T-helper 2 cell (primary cell): ENCODE data around the gene MAZ.
A peak's percentile ranks its signal among the peaks of the same experiment; 100 is the strongest.
"Not testable (repeated sequence)": the region's sequence is repeated elsewhere in the genome, so short reads cannot be mapped to it uniquely, and the experiment has no call there.

Source experiments
- DNase-seq, 5 experiments: peaks; one replicate each; pipeline versions ENCODE4 v3.0.0 to v3.0.0-alpha.2; 2012 to 2022
- total RNA-seq, 2 donors: gene quantifications; one replicate each; lab custom pipeline; 2026; lab: John Stamatoyannopoulos, UW

The MAZ gene
- 109 to 116 reads per million in 2 donors for total RNA-seq

DNA sequence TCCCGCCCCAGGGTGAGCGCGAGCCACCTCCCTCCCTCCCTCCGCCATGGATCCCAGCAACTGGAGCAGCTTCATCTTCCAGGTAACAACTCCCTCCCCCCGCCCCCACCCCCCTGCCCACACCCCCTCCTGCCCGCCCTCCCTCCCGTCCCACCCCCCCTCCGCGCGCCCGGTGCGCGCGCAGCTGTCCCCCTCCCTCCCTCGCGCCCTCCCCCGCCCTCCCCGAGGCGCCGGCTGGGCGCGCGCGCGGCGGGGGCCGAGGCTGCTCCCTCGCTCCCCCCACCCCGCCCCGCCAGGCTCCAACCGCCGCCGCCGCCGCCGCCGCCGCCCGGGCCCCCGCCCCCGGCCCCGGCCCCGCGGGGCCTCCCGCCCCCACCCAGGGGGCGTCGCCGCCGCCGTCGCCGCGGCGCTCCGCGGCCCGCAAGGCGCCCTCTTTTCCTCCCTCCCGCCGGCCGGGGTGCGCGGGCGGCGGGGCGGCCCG is at the start of gene MAZ:
MAZ (plus strand) TSS at position 431 of the 481 bp plus-strand sequence. CDS start 173 bp downstream, outside the sequence.
- peak in 3 of 5 experiments; percentile 55 to 74 (median 69) for DNase-seq

DNA sequence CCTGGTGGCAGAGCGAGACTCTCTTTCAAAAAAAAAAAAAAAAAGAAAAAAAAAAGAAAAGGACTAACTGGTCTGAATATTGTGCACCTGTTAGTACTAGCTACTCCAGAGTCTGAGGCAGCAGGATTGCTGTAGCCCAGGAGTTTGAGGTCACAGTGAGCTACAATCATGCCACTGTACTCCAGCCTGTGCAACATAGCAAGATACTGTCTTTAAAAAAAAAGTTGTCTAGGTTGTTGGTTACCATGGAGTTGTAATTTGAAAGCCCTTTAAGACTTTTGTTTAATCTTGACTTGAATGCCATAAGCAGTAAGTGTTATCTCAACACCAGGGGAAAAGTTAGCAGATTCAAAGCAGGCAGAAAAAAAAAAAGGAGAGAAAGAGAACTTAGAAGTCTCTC is 49.7 kb upstream of the MAZ start:
- no peak for DNase-seq

DNA sequence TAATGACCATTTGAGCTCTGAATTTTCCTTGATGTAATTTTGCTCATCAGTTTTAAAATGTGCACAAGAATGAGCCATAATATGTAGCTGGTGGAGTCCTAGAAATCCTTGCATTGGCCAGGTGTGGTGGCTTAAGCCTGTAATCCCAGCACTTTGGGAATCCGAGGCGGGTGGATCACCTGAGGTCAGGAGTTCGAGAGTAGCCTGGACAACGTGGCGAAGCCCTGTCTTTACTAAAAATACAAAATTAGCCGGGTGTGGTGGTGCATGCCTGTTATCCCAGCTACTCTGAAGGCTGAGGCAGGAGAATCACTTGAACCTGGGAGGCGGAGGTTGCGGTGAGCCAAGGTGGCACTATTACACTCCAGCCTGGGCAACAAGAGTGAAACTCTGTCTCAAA is 49.2 kb upstream of the MAZ start:
- DNase-seq: not testable (repeated sequence)

DNA sequence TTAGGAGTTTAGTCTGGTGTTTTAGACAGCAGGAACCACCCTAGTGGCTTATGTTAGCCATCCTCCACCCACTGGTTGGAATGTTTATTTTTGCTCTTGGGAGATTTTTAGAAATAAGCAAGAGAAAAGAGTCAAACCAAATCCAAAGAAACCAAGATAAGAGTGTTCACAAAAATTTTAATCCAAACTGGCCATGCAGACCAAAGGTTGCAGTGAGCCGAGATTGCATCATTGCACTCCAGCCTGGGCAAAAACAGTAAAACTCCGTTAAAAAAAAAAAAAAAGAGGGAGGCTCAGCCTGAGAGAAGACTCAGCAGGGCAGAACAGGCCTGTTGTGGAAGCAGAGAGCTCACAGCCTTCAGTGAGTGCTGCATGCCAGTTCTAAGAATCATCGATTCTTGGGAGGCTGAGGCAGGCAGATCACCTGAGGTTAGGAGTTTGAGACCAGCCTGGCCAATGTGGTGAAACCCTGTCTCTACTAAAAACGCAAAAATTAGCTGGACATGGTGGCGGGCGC is 48.3 kb upstream of the MAZ start:
- DNase-seq: no peak

DNA sequence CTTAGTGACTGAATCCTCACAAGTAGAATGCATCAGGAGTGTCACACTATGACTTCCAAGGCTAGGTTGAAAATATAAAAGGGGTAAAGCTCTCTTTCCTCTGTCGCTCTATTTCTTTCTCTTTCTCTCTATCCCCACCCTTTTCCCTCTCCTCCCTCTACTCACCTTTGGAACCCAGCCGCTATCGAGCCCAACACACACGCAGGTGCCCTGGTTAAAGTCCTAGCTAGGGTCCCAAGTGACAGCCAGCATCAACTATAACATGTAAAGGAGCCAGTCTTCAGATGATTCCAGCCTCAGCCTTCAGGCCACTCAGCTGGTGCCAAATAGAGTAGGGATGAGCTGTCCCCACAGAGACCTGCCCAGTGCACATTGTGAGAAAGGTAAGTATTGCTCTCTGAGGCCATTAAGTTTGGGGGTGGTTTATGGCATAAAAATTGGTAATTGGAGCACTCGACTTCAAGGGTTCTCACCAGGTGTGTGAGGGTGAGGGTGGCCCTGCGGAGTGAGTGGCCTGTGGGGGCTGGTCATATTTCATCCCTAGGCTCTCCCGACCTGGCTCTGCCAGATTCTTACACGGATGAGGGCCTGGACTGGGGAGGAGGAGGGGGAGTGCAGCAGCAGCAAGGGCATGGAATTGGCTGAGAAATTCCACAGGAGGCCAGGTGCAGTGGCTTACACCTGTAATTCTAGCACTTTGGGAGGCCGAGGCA is 45.6 kb upstream of the MAZ start:
- no peak for DNase-seq

DNA sequence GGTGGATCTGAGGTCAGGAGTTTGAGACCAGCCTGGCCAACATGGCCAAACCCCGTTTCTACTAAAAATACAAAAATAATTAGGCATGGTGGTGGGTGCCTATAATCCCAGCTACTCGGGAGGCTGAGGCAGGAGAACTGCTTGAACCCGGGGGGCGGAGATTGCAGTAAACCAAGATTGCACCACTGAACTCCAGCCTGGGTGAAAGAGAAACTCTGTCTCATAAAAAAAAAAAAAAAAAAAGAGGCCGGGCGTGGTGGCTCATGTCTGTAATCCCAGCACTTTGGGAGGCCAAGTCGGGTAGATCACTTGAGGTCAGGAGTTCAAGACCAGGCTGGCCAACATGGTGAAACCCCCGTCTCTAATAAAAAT is 45.1 kb upstream of the MAZ start:
- not testable (repeated sequence) for DNase-seq

DNA sequence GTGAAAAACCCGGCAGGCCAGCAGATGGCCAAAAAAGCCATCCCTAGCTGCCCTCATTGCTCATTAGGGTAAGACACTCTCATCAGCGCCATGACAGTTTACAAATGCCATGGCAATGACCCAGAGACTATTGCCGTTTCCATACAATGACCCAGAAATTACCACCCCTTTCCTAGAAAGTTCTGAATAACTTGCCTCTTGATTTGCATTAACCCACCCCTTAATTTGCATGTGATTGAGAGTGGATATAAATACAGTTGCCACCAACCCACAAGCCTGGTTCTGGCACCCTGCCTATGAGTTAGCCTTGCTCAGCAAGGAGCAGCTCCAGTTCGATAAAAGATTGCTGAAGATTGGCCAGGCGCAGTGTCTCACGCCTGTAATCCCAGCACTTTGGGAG is 44.4 kb upstream of the MAZ start:
- DNase-seq: no peak

DNA sequence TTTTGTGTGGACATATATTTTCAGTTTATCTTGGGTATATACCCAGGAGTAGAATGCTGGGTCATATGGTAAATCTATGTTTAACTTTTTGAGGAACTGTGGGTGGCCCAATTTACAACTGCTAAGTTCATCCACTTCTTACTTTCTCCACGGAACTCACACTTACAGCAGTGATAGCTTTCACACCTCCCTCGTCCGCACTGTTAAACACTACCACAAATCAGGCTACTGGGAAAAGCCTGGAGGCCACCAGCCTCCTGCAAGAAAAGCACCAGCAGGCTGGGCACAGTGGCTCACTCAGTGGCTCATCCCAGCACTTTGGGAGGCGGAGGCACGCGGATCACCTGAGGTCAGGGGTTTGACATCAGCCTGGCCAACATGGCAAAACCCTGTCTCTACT is 43.0 kb upstream of the MAZ start:
- no peak for DNase-seq

DNA sequence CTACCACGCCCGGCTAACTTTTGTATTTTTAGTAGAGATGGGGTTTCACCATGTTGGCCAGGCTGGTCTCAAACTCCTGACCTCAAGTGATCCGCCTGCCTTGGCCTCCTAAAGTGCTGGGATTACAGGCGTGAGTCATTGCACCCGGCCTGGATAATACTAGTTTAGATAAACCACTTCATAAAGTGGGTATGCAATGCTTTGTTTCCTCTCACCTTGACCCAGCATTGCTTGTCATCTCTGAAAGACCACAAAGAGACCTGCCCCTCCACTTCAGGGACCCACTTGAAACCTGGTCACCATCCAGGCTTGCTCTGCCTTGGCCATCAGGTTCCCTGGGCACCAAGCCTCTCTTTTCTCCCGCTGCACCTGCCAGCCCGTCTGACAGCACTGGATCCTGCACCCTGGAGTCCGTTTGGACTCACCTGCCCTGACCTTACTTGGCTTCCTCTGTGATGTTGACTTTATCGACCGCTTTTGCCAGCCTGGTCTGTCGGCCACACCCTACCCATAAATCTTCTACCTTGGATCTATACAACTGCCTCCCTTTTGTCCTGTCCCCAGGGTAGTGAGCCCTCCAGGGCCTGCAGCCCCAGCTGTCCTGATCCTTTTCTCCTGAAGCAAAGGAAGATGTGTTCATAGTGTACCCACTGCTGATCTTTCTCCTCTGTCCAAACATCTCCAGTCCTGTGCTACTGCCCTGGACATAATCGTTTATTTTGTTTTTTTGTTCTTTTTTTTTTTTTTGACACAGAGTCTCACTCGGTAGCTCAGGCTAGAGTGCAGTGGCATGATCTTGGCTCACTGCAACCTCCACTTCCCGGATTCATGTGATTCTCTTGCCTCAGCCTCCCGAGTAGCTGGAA is 40.9 kb upstream of the MAZ start:
- no peak for DNase-seq

DNA sequence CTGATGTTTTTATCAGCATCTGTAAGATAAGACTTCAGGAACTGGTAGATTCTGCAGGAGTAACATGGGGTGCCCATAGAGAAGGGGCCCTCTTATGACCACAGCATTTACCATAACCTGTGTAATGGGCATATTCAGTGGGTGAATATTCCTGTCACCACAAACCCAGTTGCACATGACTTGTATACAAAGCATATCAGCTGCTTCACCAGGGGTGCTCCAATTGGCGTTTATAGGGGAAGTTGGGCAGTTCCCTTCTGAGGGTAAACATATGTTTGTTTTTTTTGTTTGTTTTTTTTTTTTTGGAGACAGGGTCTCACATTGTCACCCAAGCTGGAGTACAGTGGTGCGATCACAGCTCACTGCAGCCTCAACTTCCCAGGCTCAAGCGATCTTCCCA is 39.8 kb upstream of the MAZ start:
- no peak for DNase-seq

DNA sequence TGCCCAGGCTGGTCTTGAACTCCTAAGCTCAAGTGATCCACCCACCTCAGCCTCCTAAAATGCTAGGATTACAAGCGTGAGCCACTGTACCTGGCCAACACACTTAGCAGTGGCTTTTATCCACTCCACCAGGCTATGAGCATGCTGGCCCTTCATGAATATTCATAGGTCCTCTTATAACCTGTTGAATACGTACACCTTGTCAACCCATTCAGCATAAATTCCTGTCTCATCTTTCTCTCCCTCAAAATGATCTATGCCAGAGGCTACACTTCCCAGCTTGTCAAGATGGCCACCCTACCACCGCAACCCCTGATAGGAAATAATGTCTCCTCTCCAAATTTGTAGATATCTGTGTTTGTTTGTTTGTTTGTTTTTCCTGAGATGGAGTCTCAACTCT is 39.3 kb upstream of the MAZ start:
- DNase-seq: no peak

DNA sequence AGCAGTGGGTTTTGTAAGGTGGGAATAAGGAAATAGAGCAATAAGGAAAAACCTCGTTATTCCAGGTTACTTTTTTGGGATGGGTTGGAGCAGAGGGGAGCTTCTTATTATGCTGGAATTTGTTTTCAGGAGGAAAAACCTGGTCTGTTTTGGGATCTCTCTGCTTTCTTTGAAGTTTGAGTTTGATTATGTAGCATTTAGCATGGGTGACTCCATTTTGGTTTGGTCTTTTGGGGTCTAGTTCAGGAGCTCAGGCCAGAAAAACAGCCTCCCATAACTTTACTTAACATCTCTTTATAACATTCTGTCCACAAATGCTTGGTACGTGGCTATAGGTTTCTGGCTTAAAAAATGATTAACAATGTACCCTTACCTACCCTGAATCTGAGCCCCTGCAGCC is 36.8 kb upstream of the MAZ start:
- no peak for DNase-seq

DNA sequence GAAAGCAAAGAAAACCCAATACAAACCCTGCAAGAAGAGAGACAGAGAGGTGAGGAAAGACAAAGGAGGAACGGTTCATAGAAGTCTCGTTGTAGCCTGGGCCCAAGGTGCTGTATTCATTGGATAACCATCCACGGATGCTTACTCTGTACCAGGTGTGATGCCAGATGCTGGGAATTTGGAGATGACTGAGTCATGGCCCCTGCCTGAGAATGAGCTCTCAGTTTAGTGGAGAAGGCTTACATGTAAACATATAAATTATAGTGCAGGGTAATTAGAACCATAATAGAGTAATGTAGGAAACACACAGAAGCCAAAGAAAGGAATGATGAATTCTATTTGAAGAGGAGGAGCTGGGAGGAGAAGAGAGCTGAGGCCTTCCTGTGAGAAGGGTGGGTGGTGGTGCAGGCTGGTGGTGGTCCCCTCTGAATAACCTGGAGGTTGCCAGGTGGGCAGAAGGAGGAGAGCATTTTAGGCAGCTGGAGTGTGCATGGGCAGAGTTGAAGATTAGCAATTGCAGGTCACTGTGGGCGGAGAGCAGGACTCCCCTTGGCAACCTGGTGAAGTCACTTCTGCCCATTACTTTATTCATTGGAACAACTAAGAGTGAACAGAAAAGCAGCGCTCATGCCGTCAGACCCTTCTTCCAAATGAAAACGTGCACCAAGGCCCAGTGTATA is 35.9 kb upstream of the MAZ start:
- DNase-seq: no peak

DNA sequence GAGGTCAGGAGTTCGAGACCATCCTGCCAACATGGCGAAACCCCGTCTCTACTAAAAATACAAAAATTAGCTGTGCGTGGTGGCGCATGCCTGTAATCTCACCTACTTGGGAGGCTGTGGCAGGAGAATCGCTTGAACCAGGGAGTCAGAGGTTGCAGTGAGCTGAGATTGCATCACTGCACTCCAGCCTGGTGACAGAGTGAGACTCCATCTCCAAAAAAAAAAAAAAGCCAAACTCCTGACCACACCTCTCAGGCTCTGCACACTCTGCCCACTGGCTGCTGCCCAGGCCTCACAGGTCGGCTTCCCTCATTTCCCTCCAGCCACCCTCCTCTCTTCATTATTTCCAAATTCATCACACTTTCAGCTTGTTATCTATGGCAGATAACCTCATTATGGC is 34.0 kb upstream of the MAZ start:
- not testable (repeated sequence) for DNase-seq

DNA sequence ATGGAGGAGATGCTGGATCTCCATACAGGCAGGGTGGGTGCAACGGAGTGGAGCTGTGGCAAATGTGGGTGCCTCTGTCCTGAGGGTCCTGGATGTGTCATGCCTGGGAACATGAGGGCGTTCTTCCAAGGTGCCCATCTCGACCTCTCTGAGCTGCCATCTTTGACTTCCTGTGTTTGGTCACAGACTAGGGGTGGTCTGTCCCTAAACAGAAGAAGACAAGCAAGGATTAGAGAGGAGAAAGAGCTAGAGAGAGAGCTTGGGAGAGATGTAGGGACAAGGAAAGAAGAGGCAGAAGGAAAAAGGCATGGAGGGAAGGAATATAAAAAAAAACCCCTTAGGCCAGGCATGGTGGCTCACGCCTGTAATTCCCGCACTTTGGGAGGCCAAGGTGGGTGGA is 31.6 kb upstream of the MAZ start:
- no peak for DNase-seq

DNA sequence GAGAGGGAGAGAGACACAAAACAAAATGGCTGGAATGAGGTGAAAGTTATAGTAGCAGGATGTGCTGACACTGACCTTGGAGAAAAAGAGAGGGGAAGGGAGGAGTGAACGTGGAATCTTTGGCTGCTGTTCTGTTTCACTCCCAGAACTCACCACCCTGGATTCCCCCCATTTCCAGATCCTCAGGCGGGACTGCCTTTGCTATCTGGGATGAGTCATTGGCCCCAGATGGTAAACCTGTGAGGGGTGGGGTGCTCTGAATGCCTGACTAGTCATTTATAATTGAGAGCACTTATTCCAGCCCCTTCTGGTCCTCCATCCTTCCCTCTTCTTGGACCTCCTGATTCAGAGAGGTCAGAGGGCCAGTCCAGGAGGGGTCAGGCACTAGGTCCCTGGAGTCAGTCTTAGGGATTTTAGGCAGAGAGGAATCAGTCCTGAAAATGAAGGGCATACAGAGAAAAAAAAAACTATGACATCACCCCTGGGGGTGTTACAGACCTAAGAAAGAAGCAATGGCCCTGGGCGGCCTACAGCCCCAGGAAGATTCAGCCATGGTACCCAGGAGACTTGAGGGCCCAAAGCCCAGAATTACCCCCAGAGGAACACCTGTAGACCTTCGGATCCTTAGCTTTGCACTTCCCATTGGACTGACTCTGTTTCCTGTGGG is 30.5 kb upstream of the MAZ start:
- no peak for DNase-seq

DNA sequence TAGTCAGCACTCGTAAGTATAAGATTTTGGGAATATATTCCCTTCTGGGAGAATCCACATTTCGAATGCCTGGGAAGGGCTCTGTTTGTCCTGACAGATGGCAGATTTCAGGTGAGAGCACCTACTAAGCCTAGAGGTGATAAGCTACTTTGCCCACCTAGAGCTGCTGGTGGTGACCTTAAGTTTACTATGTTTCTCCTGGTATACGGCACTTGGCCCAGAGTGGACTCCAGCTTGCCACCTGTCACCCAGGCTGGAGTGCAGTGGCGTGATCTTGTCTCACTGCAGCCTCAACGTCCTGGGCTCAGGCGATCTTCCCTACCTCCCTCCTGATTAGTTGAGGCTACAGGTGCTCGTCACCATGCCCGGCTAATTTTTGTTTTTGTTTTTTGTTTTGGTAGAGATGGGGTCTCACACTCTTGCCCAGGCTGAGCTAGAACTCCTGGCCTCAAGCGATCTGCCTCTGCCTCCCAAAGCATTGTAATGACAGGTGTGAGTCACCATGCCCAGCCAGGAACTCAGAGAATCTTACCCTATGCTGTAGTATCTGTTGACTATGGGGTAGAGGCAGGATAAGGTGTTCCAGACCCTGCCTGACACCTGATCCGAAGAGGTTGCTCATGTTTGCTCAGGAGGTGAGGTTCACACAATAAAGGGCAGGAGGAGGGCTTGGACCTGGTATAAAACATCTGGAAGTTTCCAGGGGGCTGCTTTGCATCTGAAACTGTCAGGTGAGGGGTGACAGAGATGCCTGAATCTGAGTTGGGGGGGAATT is 28.6 kb upstream of the MAZ start, which contains the start of gene ZG16:
ZG16 (plus strand) TSS at position 681 of the 775 bp plus-strand sequence. CDS start 1,011 bp downstream, outside the sequence.
- DNase-seq: no peak

DNA sequence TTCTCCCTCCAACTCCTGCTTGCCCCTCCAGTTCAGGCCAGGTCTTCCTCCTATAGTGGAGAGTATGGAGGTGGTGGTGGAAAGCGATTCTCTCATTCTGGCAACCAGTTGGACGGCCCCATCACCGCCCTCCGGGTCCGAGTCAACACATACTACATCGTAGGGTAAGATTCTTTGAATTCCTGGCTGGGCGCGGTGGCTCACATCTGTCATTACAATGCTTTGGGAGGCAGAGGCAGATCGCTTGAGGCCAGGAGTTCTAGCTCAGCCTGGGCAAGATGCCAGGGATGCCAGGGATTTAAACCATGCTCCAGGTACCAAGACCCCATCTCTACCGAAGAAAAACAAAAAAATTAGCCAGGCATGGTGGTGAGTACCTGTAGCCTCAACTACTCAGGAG is 26.9 kb upstream of the MAZ start:
- no peak for DNase-seq

DNA sequence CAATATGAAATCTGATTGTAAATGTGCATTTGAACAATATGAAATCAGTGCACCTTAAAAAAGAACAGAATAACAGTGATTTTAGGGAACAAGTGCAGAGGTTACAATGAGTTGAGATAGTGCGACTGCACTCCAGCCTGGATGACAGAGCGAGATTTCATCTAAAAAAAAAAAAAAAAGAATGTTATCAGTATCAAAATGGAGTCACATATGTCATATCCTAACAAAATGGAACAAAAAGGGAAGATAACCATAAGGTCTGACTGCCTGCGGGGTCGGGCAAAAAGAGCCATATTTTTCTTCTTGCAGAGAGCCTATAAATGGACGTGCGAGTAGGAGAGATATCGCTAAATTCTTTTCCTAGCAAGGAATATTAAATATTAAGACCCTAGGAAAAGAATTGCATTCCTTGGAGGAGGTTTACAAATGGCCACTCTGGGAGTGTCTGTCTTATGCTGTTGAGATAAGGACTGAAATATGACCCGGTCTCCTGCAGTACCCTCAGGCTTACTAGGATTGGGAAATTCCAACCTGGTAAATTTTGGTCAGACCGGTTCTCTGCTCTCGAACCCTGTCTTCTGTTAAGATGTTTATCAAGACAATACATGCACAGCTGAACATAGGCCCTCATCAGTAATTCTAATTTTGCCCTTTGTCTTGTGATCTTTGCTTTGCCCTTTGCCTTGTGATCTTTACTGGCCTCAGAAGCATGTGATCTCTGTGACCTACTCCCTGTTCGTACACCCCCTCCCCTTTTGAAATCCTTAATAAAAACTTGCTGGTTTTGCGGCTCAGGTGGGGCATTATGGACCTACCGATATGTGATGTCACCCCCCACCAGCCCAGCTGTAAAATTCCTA is 23.0 kb upstream of the MAZ start:
- DNase-seq: not testable (repeated sequence)

DNA sequence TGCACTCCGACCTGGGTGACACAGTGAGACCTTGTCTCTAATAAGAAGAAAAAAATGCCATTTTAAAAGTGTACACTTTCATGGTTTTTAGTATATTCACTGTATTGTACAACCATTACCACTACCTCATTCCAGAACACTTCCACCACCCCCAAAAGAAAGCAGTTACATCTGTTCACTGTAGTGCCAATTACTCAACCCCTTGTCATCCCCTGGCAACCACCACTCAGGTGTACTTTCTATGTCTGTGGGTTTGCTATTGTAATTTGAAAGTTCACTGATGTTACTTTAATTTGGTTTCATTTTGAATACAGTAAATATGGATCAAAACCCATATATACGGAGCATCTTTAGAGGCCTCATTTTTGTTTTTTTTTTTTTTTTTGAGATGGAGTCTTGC is 22.2 kb upstream of the MAZ start:
- DNase-seq: peak in 1 of 5 experiments; percentile 65
